ENCODE data around the gene METTL16.

METTL16 gene

GRCh38 chr17:2380226-2380922 is 131.3 kb downstream of the METTL16 start:
- DNase-seq (ENCODE audit: low read depth in 2 of 2), result no peak

- DNase-seq (ENCODE audit: low read depth in 2 of 2), result no peak
Measured at GRCh38 chr17:2379489-2380225, 132.0 kb downstream of the METTL16 start.

- DNase-seq (ENCODE audit: low read depth in 2 of 2), result no peak
Measured at GRCh38 chr17:2378905-2379304, 132.8 kb downstream of the METTL16 start.

- DNase-seq (ENCODE audit: low read depth in 2 of 2), result no peak
Measured at GRCh38 chr17:2377659-2378058, 134.0 kb downstream of the METTL16 start.

GRCh38 chr17:2376107-2376506 is 135.6 kb downstream of the METTL16 start:
- no peak for DNase-seq (ENCODE audit: low read depth in 2 of 2)

- DNase-seq (ENCODE audit: low read depth in 2 of 2), result no peak
Measured at GRCh38 chr17:2375406-2375805, 136.3 kb downstream of the METTL16 start.

- no peak for DNase-seq (ENCODE audit: low read depth in 2 of 2)
Measured at GRCh38 chr17:2374549-2375285, 137.0 kb downstream of the METTL16 start.

- no peak for DNase-seq (ENCODE audit: low read depth in 2 of 2)
Measured at GRCh38 chr17:2373179-2373578, 138.5 kb downstream of the METTL16 start.

- no peak for DNase-seq (ENCODE audit: low read depth in 2 of 2)
Measured at GRCh38 chr17:2372681-2373080, 139.0 kb downstream of the METTL16 start.

- no peak for DNase-seq (ENCODE audit: low read depth in 2 of 2)
Measured at GRCh38 chr17:2372180-2372579, 139.5 kb downstream of the METTL16 start.

- DNase-seq (ENCODE audit: low read depth in 2 of 2), result no peak
Measured at GRCh38 chr17:2371183-2372130, 140.2 kb downstream of the METTL16 start.

GRCh38 chr17:2370211-2370589 is 141.5 kb downstream of the METTL16 start:
- DNase-seq (ENCODE audit: low read depth in 2 of 2), result no peak

- DNase-seq (ENCODE audit: low read depth in 2 of 2), result no peak
Measured at GRCh38 chr17:2369551-2370210, 142.0 kb downstream of the METTL16 start.

GRCh38 chr17:2369039-2369438 is 142.6 kb downstream of the METTL16 start:
- DNase-seq (ENCODE audit: low read depth in 2 of 2), result no peak

GRCh38 chr17:2368359-2368758 is 143.3 kb downstream of the METTL16 start:
- DNase-seq (ENCODE audit: low read depth in 2 of 2), result no peak

- no peak for DNase-seq (ENCODE audit: low read depth in 2 of 2)
Measured at GRCh38 chr17:2366747-2367494, 144.8 kb downstream of the METTL16 start.
